GM23248 (cell line): ENCODE measurements around the gene ANO2.

ENCODE experiments used
- EZH2 ChIP-seq: fragments of 200-600 bp; sonication (generic); IDR thresholded peaks from 2 replicates; pipeline ENCODE4 v1.6.1; 2018; ENCODE audit warnings: antibody characterized with exemption, mild to moderate bottlenecking; ENCODE audit not compliant: insufficient read depth, poor library complexity, severe bottlenecking
- EZH2phosphoT487 ChIP-seq: fragments of 200-600 bp; sonication (generic); IDR thresholded peaks from 2 replicates; pipeline ENCODE4 v1.6.1; 2018; ENCODE audit warnings: antibody characterized with exemption, moderate library complexity, mild to moderate bottlenecking, low read depth; ENCODE audit not compliant: insufficient read depth

- TF ChIP-seq EZH2 (no peak), EZH2phosphoT487 (no peak)
Measured at GRCh38 chr12:5972387-5972786, 27.3 kb upstream of the ANO2 start.
